NT2/D1 (cell line): ENCODE data around the gene TBL1X.

Experiments
- YY1 ChIP-seq: IDR thresholded peaks from 2 replicates; pipeline ENCODE4 v1.6.1; 2011; ENCODE audit not compliant: insufficient read length, insufficient read depth
- ZNF274 ChIP-seq: IDR thresholded peaks from 2 replicates; pipeline ENCODE4 v1.6.1; 2011; ENCODE audit warnings: mild to moderate bottlenecking, low read depth, low read length

DNA sequence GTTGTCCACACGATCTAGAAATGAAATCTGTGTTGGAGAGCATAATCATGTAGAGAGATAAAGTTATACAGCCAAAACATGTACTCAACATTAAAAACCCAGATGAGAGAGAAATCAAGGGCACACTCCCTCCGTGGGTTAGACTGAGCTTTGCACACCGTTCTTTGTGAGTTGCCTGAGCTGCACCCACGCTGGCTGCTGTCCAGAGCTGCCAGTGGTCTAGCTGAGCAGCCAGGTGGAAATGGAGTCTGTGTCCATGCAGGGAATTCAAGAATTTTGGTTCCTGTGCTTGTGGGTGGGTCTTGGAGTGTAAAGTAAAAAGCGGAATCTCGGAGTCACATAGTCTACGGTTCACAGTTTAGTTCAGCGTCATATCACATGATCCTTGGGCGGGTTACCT, 216.2 kb downstream of the TBL1X start:
- TF ChIP-seq YY1 (no peak), ZNF274 (no peak)
